Lung (tissue), 12 donors: ENCODE data around the gene NT5M. TPM values are rescaled to one million over a fixed set of nuclear protein-coding genes. Genes with fewer than 3 reads are reported as not detected.

ENCODE experiments used
- ATAC-seq: fragments of 200-7000 bp; cut with Tn5 transposase; one replicate; pipeline ENCODE4 v1.9.1; 2020; ENCODE audit warnings: moderate number of reproducible peaks; ENCODE audit not compliant: insufficient read depth, low FRiP score
- DNase-seq, 3 donors: peaks; one replicate each; pipeline ENCODE4 v3.0.0-alpha.2; 2013 to 2017
- H3K27ac ChIP-seq, 2 donors: one replicate each; pipeline ENCODE4 v1.5.1; 2013; ENCODE audit warnings: mild to moderate bottlenecking in 2 of 2, moderate library complexity in 2 of 2, control low read depth in 1 of 2, inconsistent platforms in 1 of 2, low read depth in 1 of 2, low read length in 1 of 2
- H3K27me3 ChIP-seq, 3 donors: one replicate each; pipeline ENCODE4 v1.5.1; 2013; ENCODE audit warnings: low read length in 2 of 3; ENCODE audit not compliant: control insufficient read depth in 3 of 3, insufficient read depth in 3 of 3
- H3K36me3 ChIP-seq, 4 donors: one replicate each; pipeline ENCODE4 v1.5.1; 2013; ENCODE audit warnings: low read length in 4 of 4, mild to moderate bottlenecking in 1 of 4, moderate library complexity in 1 of 4; ENCODE audit not compliant: control insufficient read depth in 4 of 4, insufficient read depth in 4 of 4
- H3K4me1 ChIP-seq, 5 donors: one replicate each; pipeline ENCODE4 v1.5.1; 2013; ENCODE audit warnings: low read length in 5 of 5, mild to moderate bottlenecking in 2 of 5, moderate library complexity in 1 of 5; ENCODE audit not compliant: control insufficient read depth in 5 of 5, insufficient read depth in 5 of 5
- H3K4me3 ChIP-seq: one replicate; pipeline ENCODE4 v1.5.1; 2013; ENCODE audit warnings: mild to moderate bottlenecking, control low read depth, moderate library complexity
- H3K9ac ChIP-seq, 2 donors: one replicate each; pipeline ENCODE4 v1.5.1; 2013; ENCODE audit warnings: low read length in 2 of 2, control low read depth in 1 of 2; ENCODE audit not compliant: insufficient read depth in 1 of 2
- H3K9me3 ChIP-seq, 4 donors: one replicate each; pipeline ENCODE4 v1.5.1; 2013; ENCODE audit warnings: low read length in 3 of 4, mild to moderate bottlenecking in 1 of 4, moderate library complexity in 1 of 4; ENCODE audit not compliant: control insufficient read depth in 4 of 4, insufficient read depth in 3 of 4
- WGBS, 2 donors: extraction: QIAGEN DNeasy Blood & Tissue Kit; methylation state at CpG; one replicate each; pipeline ENCODE4 v1.1.7; 2013; 5-methylcytosine and 5-hydroxymethylcytosine counted together
- polyA plus RNA-seq, 2 donors: library from polyadenylated mRNA; stranded (reverse); fragments of 200-250 nt; gene quantifications; one replicate each; pipeline ENCODE4 v1.2.1, GENCODE V29; 2013
- total RNA-seq, 2 donors: library from RNA; depleted of rRNA in 1 of 2; stranded (reverse); fragments of >200 nt in 1 of 2; gene quantifications; one replicate each; pipeline ENCODE4 v1.2.1, GENCODE V29; 2014 to 2021
- TF ChIP-seq, protein P1 (sequence below): IDR thresholded peaks from 2 replicates; pipeline ENCODE4 v1.5.1; 2012; ENCODE audit warnings: mild to moderate bottlenecking; ENCODE audit errors: control extremely low read depth, extremely low read depth
- donor health status: control.
- donor health status: control.
- donor health status: Bipolar disorder and iron deficiency.
- donor health status: healthy.
- donor health status: DM: yes; HTN: yes; CAD: no.

NT5M gene
- total and polyA plus RNA-seq, 4 donors, result 1.7 to 2.8 (median 2.1) TPM

- TF ChIP-seq, protein P1, sequence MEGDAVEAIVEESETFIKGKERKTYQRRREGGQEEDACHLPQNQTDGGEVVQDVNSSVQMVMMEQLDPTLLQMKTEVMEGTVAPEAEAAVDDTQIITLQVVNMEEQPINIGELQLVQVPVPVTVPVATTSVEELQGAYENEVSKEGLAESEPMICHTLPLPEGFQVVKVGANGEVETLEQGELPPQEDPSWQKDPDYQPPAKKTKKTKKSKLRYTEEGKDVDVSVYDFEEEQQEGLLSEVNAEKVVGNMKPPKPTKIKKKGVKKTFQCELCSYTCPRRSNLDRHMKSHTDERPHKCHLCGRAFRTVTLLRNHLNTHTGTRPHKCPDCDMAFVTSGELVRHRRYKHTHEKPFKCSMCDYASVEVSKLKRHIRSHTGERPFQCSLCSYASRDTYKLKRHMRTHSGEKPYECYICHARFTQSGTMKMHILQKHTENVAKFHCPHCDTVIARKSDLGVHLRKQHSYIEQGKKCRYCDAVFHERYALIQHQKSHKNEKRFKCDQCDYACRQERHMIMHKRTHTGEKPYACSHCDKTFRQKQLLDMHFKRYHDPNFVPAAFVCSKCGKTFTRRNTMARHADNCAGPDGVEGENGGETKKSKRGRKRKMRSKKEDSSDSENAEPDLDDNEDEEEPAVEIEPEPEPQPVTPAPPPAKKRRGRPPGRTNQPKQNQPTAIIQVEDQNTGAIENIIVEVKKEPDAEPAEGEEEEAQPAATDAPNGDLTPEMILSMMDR, result no peak
- H3K27me3 ChIP-seq, result no peaks in the 10 kb centered on the region
- no peak for DNase-seq
- no peaks in the 10 kb centered on the region for H3K9me3 ChIP-seq
- H3K4me1 ChIP-seq, result peaks cover 0 to 7% (median 0%) of the 10 kb centered on the region in 5 donors
- H3K4me3 ChIP-seq, result no peak overlapping the region
- no peaks in the 10 kb centered on the region for H3K36me3 ChIP-seq
- 92 to 95% methylated on average over 10 of the region's 10 CpGs for WGBS, 2 donors
- ATAC-seq, result no peak
- no peak overlapping the region for H3K27ac ChIP-seq
- no peak overlapping the region for H3K9ac ChIP-seq
Measured at GRCh38 chr17:17356931-17357270, 53.7 kb downstream of the NT5M start.

DNA sequence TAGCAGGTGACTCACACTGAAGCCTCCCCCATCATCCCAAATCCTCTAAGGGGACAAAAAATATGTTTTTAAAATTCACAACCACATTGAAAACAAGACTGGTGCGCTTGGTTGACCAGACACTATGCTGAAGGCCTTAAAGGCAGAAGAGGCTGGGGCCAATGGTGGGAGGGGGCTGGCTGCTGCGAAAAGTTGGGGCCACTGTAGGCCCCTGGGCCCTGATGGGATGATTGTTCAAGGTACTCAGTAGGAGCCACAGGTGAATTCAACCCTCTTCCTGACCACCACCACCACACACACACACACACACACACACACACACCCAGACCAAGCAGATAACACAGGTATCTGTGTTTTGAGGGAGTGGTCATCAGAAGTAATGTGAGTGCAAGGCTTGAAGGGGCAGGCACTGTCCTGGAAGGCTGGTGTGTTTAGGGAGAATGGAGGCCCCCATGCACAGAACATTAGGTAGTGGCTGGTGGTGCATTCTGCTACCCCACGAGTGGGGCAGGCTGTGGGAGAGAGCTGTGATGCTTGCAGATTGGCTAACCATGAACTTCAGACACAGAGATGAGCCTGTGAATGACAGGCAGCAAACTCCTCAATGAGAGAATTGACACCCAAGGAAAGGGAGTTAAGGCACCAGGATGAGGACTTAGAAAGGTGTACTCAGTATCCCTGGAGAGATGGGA, 55.0 kb downstream of the NT5M start:
- TF ChIP-seq, protein P1, result no peak
- DNase-seq, result no peak
- Histone ChIP-seq H3K4me3 (no peak overlapping the region), H3K27me3 (no peaks in the 10 kb centered on the region), H3K27ac (no peak overlapping the region), H3K36me3 (no peaks in the 10 kb centered on the region), H3K9me3 (no peaks in the 10 kb centered on the region), H3K9ac (no peak overlapping the region), H3K4me1 (peaks cover 0 to 7% (median 0%) of the 10 kb centered on the region in 5 donors)
- 73 to 76% methylated on average over 3 of the region's 3 CpGs for WGBS, 2 donors
- ATAC-seq, result no peak

DNA sequence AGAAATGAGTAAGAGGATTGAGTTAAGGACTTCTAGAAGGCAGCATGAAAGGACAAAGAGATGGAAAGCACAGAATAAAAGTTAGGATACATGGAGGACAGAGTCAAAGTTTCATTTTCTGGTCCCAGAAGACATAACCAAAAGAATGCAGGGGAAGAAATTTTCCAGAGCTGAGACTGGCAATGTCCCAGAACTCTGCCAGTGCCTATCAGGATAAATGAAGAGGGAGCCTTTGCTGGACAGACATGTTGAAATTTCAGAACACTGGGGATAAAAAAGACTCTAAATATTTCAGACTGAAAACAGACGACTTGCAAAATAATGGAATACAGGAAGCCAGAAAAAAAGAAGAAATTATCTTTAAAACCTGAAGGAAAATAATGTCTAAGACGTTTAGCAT, 55.7 kb downstream of the NT5M start:
- no peak for ATAC-seq
- Histone ChIP-seq H3K9ac (no peak overlapping the region), H3K4me3 (no peak overlapping the region), H3K27me3 (no peaks in the 10 kb centered on the region), H3K9me3 (no peaks in the 10 kb centered on the region), H3K4me1 (peaks cover 0 to 7% (median 0%) of the 10 kb centered on the region in 5 donors), H3K27ac (no peak overlapping the region), H3K36me3 (no peaks in the 10 kb centered on the region)
- TF ChIP-seq, protein P1, result no peak
- peak in 1 of 3 donors; percentile 9 for DNase-seq
- WGBS, 2 donors, result 53 to 56% methylated on average over 2 of the region's 2 CpGs

GRCh38 chr17:17359271-17359670, 56.1 kb downstream of the NT5M start:
- no peaks in the 10 kb centered on the region for H3K27me3 ChIP-seq
- ATAC-seq (no peak), DNase-seq (peak in 1 of 3 donors; percentile 5)
- H3K4me1 ChIP-seq, result peaks cover 0 to 11% (median 0%) of the 10 kb centered on the region in 5 donors
- no peaks in the 10 kb centered on the region for H3K9me3 ChIP-seq
- TF ChIP-seq, protein P1, result no peak
- H3K9ac ChIP-seq, result no peak overlapping the region
- no peaks in the 10 kb centered on the region for H3K36me3 ChIP-seq
- WGBS, 2 donors, result 84 to 94% methylated on average over 2 of the region's 2 CpGs
- H3K27ac ChIP-seq, result no peak overlapping the region
- no peak overlapping the region for H3K4me3 ChIP-seq
